ENCODE data around the gene JMJD8.
"Not testable (repeated sequence)": the region's sequence is repeated elsewhere in the genome, so short reads cannot be mapped to it uniquely, and the experiment has no call there.

JMJD8 gene

DNA sequence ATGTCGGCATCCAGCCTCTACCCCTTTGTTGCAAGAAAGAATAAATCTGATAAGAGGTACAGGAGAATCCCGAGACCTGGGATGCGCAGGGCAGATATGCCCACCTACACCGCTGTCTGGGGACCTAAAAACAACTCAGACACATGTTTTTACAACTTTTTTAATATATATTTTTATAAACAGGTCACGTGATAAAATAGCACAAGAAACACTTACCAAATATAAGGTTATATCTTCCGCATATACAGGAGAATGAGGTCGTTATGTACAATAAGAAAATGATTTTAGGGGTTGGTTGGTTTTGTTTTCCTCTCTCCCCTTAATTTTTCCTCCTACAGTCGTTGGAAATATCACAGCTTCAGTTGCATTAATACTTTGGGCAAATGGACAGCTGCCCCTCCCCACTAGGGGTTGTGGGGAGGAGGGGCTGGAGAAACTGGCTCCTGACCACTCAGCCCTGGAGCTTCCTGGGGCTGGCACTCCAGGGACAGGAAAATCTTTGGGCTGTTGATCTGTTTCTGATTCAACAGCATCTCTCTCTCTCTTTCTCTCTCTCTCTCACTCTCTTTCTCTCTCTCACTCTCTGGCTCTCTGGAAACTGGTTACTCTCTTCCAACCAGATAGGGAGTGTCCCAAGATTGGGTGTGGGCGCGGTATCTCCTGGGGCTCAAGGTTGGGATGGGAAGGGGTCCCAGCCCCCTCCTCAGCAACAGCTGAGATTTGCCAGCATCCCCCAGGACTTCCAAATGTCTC, 8.4 kb upstream of the JMJD8 start:
- DNase-seq (ENCODE audit: low read depth): no peak

DNA sequence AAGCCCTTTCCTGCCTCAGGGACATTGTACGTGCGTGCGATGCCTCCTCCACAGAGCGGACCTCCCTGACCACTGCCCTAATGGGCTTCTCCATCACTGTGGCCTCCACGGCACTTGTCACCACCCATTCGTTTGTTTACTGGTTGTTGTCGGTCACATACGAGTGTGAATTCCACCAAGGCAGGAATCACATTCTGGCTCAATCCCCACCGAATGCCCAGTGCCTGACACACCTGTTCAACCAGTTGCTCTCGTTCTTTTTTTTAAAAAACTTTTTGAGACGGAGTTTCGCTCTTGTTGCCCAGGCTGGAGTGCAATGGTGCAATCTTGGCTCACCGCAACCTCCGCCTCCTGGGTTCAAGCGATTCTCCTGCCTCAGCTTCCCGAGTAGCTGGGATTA, 7.1 kb upstream of the JMJD8 start:
- not testable (repeated sequence) for DNase-seq (ENCODE audit: low read depth)

DNA sequence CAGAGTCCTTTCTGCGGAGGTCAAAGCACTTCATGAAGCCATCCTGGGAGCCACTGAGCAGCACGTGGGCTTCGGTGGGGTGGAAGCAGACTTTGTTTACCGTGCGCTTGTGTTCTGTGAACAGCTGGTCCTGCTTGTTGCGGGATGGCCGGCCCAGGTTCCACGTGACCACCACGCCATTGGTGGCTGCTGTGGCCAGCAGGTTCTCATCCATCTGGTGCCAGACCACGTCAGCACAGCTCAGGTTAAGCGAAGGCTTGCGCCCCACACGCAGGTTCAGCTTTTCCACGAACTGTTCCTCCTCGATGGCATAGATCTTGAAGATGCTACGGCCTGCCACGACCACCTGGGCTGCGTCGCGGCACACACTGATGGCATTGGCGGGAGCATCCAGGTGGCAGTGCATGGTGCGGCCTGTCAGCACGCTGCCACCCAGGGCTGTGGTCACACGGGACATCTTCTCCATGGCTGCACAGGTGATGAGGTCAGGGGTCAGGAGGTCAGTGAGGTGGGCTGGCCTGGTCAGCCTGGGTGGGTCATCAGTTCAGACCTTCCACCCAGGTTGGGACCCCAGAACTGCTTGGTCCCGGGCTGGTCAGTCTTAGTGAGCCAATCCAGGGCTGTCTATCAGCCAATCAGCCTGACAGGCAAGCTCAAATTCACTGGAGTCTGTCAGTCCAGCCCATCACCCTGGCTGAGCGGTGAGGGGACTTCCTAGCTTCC, 5.2 kb upstream of the JMJD8 start:
- DNase-seq (ENCODE audit: low read depth): no peak

DNA sequence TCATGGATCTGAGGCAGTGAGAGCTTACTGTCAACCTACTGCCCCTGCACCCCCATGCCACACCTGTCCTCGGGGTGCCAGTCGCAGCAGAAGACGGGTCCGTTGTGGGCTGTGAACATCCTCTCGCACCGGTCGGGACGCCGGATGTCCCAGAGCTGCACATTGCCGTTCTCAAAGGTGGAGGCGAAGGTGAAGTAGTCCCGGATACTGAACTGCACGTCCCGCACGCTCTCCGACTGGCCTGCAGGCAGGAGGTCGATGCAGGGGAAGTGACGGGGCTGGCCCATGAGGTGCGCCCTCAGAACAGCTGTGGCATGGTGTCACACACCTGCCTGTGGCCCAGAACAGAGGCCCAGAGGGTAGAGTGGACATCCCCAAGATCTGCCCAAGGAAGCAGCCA, 3.4 kb upstream of the JMJD8 start:
- DNase-seq (ENCODE audit: low read depth): no peak

DNA sequence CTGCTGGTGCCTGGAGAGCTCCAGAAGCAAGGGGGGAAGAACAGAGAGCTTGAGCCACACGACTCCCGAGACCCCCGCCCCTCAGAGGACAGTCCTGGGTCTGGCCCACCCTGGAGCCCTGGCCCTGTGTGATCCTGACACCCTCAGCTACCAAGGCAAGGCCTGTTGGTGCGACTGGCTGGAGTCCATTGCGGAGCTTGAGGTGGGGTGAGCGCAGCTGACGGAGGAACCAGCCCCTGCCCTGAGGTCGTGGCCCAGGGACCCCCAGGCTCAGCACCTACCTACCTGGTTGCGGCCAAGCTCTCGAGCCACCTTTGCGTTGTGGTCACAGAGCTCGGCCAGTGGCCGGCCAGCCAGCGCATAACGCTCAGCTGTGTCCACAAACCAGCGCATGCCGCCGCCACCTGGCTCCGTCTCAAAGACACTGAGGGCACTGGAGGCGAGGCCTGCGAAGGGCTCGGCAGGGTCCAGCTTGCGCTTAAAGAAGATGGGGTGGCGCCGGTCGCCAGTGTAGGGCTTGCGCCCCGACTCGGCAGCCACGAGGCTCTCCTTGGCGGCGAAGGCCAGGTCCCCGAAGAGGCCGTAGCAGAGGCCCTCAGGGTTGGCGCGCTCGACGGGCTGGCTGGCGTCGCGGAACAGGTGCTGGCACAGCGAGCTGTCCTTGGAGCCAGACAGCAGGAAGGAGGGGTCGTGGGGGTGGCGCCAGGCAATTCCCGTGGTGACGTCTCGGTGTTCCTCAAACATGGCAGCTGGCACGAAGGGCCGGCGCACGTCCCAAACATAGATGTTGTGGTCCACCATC, 2.5 kb upstream of the JMJD8 start:
- no peak for DNase-seq (ENCODE audit: low read depth)

DNA sequence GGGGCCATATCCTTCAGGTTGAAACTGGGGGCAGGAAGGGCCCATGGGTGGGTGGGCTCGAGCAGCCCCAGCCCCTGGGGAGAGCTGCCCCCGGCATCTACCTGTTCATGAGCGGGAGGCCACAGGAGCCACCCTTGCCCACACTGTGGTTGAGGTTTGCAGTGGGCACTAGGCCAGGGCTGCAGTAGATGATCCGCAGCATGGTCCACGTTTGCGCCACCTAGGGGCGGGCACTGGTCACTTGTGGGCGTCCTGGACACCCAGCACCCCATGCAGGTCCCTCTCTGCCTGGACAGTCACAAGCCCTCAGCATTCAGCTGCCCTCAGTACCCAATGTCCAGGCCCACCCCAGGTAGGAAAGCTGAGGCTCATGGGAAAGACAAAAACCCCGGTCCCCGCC, 1.8 kb upstream of the JMJD8 start:
- DNase-seq (ENCODE audit: low read depth): no peak

DNA sequence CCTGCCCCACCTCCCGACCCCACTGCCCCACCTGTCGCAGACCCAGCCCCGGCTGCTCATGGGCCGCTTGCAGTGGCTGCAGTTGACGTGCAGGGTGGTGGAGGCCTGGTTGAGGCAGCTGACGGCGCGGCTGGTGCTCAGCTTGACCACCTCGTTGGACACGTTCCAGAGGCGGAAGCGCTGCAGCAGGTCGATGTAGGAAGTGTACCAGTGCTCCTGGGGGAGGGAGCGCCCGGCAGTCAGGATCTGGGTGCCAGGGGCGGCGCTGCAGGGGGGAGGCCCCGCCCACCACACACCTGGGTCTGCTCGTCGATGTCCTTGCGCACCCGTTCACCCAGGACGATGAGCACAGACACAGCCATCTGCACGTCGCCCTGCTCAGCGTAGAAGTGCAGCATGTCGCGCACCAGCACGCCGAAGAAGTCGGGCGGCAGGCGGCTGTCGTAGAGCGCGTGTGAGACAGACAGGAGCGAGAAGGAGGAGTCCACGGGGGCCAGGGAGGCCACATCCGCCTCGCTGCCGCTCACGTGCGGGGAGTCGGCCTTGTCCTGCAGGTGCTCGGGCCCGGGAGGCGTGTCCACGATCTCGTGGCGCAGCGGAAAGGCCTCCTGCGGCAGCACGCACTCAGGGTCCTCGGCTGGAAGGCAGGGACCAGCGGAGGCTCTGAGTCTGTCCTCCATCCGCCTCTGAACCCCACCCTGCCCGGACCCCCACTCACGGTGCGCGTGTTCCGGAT, 995 bp upstream of the JMJD8 start:
- DNase-seq (ENCODE audit: low read depth): no peak

DNA sequence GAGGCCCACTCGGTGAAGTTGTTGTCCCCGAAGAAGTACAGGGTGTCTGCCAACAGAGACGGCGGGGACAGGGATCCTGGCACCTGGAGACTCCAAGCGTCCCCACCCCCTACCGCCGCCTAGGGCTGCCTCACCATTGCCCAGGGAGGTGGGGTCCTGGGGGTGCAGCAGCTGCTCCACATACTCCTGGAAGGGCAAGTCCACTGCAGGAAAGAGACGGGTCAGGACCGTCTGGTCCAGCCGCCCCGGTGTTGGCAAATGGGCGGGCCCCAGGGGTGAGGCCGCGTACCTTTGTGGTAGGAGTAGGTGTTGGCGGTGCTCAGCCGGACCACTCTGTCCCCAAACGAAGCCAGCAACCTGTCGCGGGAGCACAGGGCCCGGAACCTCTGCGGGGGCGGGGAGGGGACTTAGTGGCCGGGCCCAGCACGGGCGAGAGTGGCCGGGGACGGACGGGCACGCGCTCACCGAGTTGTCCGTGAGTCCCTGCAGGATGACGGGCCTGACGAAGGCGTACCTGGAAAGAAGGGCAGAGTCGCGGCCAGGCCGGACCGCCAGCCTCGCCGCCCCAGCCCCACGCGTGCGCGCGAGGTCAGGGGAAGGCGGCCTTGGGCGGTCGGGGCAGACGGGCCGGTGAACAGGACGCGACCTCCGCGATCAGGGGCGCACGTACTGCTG, 601 bp downstream of the JMJD8 start:
- DNase-seq (ENCODE audit: low read depth): no peak

DNA sequence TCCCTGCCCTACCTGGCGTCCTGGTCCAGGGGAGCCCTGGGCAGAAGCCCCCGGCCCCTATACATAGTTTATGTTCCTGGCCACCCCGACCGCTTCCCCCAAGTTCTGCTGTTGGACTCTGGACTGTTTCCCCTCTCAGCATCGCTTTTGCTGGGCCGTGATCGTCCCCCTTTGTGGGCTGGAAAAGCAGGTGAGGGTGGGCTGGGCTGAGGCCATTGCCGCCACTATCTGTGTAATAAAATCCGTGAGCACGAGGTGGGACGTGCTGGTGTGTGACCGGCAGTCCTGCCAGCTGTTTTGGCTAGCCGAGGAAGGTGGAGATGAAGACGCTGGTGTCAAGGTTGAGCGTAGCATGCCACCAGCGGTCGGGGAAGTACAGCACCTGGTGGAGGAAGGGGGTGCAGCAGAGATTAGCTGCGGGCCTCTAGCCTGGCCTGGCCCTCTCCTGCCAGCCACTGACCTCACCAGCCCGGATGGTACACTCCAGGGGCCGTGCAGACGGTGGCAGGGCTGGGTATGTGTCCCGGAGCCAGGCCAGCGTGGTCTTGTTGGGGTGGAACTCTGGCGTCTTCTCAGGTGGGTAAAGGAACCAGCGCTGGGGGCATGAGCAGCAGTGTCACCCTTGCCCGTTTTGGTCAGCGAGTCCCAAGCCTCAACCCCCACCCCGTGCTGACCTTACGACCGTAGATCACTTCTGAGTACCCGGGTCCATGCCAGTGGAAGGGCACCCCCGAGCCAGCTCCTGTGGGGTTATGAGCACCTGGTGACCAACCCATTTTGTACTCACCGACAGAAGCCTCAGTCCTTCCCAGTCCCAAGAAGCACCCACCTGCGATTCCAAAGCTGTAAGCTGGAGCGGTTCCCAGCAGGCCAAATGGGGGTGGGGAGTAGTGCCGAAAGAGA, 1.4 kb downstream of the JMJD8 start:
- DNase-seq (ENCODE audit: low read depth): no peak

DNA sequence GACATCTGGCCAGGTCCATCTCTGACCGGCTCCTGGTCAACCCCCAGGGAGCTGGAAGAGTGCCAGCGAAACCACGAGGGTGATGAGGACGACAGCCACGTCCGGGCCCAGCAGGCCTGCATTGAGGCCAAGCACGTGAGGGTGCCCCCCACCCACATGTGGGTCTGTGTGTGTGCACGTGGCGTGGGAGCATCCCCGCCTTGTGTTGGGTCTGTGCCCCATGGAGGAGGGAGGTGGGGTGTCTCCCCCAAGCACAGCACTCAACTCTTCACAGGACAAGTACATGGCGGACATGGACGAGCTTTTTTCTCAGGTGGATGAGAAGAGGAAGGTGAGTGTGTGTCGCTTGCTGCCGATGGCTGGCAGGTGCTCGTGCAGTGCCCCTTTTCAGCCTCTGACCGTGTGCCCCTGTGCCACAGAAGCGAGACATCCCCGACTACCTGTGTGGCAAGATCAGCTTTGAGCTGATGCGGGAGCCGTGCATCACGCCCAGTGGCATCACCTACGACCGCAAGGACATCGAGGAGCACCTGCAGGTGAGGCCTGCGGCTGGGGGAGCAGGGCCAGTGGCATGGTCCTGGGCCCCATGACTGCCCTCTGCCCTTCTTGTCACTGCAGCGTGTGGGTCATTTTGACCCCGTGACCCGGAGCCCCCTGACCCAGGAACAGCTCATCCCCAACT, 2.2 kb downstream of the JMJD8 start:
- no peak for DNase-seq (ENCODE audit: low read depth)

DNA sequence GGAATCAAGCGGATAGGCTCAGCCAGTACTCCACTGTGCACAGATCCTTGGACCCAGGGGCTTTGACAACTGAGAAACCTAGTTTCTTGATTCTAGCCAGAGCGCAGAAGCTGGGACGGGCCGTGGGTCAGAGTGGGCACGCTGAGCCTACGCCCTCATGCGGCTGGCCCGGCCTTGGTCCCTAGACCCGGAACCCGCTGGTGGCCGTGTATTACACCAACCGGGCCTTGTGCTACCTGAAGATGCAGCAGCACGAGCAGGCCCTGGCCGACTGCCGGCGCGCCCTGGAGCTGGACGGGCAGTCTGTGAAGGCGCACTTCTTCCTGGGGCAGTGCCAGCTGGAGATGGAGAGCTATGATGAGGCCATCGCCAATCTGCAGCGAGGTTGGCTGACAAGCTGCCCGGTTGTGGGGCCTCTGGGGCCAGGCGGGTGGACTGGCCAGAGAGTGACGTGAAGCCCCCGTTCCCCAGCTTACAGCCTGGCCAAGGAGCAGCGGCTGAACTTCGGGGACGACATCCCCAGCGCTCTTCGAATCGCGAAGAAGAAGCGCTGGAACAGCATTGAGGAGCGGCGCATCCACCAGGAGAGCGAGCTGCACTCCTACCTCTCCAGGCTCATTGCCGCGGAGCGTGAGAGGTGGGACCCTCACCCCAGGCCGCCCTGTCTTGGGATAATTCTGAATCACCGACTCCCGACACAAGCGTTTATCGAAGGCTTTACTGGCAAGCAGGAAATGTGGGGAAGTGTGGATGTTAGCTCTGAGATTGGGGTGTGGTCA, 3.0 kb downstream of the JMJD8 start:
- DNase-seq (ENCODE audit: low read depth): no peak

DNA sequence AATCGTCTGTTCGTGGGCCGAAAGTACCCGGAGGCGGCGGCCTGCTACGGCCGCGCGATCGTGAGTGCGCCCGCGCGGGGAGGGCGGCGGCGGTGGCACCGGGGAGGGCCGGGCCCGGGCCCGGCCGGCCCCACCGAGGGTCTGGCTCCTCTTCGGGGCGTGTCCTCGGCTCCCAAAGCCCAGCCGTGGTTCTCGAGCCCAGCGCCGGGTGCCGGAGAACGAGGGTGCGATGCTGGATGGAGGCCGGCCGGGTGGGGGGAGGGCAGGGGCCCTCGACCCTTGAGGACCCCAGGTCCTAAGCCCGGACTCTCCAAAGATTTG, 3.5 kb downstream of the JMJD8 start:
- DNase-seq (ENCODE audit: low read depth): no peak

DNA sequence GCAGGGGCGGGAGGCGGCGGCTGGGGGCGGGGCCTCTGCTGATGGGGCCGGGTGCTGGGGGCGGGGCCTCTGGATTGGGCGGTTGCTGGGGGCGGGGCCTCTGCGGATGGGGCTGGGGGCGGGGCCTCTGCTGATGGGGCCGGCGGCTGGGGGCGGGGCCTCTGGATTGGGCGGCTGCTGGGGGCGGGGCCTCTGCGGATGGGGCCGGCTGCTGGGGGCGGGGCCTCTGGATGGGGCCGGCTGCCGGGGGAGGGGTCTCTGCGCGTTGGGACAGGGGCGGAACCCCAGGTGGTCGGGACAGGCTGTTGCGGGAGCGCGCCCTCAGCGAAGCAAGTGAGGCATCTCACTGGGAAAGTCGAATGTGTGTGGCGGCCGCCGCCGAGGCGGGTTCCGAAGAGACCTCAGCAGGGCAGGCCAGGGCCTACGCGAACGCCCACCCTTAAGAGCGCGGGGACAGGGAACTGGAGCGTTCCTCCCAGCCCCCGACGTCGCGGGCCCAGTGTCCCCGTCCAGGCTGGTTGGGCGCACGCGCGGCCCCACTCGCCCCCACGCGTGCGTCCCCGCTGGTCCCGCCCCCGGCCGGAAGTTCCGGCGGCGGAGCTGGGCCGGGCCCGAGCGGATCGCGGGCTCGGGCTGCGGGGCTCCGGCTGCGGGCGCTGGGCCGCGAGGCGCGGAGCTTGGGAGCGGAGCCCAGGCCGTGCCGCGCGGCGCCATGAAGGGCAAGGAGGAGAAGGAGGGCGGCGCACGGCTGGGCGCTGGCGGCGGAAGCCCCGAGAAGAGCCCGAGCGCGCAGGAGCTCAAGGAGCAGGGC, 4.1 kb downstream of the JMJD8 start, which contains the start of gene STUB1:
Gene STUB1 (plus strand): TSS at position 597 of the 811 bp plus-strand sequence. CDS start 116 bp downstream, at position 713.
- DNase-seq (ENCODE audit: low read depth): peak; percentile 56

DNA sequence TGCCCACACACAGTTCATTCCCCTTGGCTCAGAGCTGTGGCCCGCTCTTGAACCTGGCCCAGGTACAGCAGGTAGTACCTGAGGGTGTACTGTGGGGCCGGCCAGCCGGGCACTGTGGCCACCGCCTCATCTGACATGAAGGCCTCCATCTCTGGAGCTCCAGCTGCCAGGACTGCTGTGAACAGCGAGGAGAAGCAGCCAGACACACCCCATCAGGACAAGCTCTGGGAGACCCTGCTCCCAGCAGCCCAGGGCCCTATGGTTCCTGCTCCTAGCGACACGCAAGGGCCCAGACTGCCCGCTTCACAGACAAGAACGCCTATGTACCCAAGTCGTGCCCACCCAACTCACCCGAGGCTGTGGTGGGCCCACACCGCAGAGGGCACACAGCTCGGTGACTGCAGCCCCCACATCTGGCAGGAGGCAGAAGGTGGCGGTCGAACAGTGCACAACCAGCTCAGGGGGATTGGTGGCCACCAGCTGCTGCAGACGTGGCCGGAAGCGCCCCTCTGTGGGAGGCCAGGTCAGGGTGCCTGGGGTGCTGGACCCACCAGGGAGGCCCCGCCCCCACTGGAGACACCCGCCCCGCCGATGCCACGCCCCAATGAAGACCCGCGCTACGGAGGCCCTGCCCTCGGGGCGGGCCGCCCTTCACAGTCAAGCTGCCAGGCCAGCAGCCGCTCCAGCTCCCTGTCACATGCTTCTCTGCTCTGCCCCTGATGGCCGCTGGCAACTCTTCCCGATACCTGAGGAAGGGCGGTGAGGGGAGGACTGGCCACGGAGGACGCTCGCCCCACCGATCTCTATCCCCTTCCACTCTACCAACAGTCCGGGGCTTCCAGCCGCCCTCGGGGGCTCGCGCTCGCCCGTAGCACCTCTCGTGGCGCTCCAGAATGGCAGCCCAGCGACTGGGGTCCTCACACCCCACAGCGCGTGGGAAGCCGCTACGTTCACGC, 5.0 kb downstream of the JMJD8 start:
- no peak for DNase-seq (ENCODE audit: low read depth)

DNA sequence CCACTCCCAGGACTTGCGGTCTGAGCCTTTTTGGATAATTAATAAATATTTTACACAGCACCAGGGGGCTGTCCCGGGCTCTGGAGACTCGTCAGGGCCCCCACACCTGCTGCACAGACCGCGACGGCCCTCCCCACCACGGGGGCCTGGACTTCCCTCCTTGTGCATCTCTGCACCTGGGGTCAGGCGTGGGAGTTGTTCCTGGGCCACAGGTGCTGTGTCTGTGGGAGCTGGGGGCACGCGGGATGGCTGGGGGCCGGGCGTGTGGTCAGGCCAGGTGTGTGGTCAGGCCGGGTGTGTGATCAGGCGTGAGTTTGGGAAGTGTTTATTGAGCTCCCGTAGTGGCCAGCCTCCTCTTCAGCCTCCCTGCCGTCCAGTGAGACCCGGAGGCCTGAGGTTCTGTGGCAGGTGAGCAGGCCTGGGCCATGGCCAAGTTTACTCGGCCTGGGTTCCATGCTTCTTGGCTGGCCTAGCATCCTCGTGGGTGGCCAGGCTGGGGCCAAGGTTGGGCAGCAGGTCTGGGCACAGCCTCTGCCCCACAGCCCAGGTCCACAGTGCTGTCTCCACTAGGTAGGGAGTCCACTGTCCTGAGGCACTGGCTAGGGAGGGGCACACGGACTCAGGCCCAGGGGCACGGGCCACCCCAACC, 5.8 kb downstream of the JMJD8 start:
- no peak for DNase-seq (ENCODE audit: low read depth)

DNA sequence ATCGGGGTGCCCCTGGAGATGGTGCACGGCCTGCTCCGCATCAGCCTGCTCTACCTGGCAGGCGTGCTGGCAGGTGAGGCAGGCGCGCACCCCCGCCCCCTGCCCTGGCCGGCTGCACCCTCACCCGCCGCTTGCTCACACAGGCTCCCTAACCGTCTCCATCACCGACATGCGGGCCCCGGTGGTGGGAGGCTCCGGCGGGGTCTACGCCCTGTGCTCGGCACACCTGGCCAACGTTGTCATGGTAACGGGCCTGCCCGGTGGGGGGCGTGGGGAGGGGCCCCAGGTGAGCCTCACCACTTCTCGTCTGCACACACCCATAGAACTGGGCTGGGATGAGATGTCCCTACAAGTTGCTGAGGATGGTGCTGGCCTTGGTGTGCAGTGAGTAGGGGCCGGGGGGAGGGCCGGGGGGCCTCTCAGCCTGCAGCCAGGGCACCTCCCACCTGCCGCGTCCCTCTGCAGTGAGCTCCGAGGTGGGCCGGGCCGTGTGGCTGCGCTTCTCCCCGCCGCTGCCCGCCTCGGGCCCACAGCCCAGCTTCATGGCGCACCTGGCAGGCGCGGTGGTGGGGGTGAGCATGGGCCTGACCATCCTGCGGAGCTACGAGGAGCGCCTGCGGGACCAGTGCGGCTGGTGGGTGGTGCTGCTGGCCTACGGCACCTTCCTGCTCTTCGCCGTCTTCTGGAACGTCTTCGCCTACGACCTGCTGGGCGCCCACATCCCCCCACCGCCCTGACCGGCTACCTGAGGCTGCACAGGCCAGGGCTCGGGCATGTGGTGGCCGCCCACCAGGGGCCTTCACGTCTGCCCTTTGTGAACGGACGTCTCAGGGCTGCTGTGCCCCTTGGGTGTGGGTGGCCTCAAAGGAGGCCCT, 6.6 kb downstream of the JMJD8 start:
- DNase-seq (ENCODE audit: low read depth): no peak

All from HS-27A (cell line).